Gastrocnemius medialis (tissue), 4 donors: ENCODE measurements around the gene HDAC5.

Experiments used
- POLR2A ChIP-seq, 2 donors: fragments of 450-650 bp; IDR thresholded peaks; one replicate each; pipeline ENCODE4 v1.6.1; 2017; ENCODE audit warnings: antibody characterized with exemption in 2 of 2, mild to moderate bottlenecking in 2 of 2, moderate library complexity in 2 of 2
- TF ChIP-seq, protein P1 (sequence below), 5 experiments: fragments of 450-650 bp in 3 of 5; fragments of 200-600 bp in 2 of 5; sonication (generic) in 2 of 5; IDR thresholded peaks in 4 of 5; conservative IDR thresholded peaks in 1 of 5; 1 replicate in 4 of 5; 2 replicates in 1 of 5; pipeline ENCODE4 v1.5.1; 2016 to 2019; ENCODE audit warnings: antibody characterized with exemption in 5 of 5, mild to moderate bottlenecking in 3 of 5, moderate library complexity in 3 of 5

DNA sequence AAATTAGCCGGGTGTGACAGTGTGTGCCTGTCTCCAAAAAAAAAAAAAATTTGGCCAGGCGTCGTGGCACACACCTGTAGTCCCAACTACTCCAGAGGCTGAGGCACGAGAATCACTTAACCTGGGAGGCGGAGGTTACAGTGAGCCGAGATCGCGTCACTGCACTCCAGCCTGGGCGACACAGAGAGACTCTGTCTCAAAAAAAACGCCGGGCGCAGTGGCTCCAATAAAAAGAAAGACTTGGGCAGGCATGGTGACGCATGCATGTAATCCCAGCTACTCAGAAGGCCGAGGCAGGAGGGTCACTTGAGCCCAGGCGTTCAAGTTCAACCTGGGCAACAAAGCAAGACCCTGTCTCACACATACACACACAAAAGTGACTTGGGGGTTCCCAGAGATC, 60.6 kb downstream of the HDAC5 start:
- TF ChIP-seq, protein P1, sequence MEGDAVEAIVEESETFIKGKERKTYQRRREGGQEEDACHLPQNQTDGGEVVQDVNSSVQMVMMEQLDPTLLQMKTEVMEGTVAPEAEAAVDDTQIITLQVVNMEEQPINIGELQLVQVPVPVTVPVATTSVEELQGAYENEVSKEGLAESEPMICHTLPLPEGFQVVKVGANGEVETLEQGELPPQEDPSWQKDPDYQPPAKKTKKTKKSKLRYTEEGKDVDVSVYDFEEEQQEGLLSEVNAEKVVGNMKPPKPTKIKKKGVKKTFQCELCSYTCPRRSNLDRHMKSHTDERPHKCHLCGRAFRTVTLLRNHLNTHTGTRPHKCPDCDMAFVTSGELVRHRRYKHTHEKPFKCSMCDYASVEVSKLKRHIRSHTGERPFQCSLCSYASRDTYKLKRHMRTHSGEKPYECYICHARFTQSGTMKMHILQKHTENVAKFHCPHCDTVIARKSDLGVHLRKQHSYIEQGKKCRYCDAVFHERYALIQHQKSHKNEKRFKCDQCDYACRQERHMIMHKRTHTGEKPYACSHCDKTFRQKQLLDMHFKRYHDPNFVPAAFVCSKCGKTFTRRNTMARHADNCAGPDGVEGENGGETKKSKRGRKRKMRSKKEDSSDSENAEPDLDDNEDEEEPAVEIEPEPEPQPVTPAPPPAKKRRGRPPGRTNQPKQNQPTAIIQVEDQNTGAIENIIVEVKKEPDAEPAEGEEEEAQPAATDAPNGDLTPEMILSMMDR (IDR thresholded peaks at IDR 0.05 in 4 of 5, conservative IDR thresholded peaks at IDR 0.05 in 1 of 5): no peak
- TF ChIP-seq POLR2A (IDR thresholded peaks at IDR 0.05): no peak
